ENCODE measurements around the gene EFCAB12.

DNA sequence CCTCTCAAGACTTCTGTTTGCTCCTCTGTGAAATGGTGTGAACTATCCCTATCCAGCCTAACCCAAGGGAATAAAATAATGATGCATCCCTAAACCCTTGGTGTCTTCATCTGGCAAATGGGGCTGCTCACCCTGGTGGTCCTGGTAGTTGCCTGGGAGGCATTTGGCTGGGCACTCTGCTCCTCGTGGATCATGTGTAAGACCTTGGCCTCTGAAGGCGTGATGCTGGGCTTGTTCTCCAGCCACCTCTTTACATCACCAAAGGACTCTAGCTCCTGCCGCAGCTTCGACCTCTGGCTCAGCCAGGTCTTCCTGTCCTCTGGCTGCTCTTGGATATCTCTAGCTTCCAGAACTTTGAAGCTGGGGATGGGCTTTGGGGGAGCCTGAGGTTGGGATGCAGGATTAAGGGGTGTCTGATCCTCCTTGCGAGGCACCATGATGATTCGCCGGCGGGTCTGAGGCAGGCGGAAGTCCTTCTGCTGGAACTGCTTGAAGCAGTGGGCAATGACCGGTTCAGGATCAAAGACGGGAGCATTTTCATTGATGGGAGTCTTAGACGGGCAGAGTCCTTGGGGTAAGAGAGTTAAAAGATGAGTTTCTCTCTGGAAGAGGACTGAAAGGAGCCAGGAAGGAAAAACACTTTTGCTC, 7.1 kb downstream of the EFCAB12 start:
- TF ChIP-seq, protein P1, sequence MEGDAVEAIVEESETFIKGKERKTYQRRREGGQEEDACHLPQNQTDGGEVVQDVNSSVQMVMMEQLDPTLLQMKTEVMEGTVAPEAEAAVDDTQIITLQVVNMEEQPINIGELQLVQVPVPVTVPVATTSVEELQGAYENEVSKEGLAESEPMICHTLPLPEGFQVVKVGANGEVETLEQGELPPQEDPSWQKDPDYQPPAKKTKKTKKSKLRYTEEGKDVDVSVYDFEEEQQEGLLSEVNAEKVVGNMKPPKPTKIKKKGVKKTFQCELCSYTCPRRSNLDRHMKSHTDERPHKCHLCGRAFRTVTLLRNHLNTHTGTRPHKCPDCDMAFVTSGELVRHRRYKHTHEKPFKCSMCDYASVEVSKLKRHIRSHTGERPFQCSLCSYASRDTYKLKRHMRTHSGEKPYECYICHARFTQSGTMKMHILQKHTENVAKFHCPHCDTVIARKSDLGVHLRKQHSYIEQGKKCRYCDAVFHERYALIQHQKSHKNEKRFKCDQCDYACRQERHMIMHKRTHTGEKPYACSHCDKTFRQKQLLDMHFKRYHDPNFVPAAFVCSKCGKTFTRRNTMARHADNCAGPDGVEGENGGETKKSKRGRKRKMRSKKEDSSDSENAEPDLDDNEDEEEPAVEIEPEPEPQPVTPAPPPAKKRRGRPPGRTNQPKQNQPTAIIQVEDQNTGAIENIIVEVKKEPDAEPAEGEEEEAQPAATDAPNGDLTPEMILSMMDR (IDR thresholded peaks at IDR 0.05) = no peak
- TF ChIP-seq POLR2A (IDR thresholded peaks at IDR 0.05) = no peak
